ENCODE results near the gene IGF2.
"Not testable (repeated sequence)": the region's sequence is repeated elsewhere in the genome, so short reads cannot be mapped to it uniquely, and the experiment has no call there.

Gene IGF2

DNA sequence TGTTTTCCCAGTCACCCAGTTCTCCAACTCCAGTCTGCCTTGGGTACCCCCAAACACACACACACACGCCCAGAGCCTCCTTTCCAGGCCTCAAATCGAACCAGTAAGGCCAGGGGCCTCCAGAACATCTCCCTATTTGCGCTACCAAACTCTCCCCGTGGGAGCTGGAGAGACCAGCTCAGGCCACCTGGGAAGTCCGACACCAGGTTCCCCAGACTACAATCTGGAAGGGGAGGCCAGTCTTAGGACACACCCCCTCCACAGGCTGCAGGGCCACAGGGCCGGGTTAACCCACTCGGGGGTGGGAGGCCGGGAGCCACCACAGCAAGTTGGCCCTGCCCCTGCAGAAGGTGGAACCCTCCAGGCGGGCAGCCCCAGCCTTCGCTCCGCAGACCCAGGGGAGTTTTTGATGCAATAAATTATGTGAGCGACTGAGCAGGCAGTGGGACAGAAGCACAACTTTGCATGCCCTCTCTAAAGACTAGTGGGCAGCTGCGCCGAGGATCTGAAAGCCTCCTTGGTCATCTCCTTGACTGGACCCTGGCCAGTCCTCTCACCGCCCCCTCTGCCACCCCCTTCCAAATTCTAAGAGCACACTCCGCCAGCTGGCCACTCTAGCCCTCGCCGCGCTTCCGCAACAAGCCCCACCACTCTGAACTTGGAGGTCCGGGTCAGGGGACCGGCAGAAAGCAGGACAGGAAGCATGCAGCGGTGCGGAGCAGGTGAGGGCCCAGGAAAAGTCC lies 2.8 kb downstream of the IGF2 start:
- DNase-seq (ENCODE audit: low read depth in 2 of 2), result no peak

DNA sequence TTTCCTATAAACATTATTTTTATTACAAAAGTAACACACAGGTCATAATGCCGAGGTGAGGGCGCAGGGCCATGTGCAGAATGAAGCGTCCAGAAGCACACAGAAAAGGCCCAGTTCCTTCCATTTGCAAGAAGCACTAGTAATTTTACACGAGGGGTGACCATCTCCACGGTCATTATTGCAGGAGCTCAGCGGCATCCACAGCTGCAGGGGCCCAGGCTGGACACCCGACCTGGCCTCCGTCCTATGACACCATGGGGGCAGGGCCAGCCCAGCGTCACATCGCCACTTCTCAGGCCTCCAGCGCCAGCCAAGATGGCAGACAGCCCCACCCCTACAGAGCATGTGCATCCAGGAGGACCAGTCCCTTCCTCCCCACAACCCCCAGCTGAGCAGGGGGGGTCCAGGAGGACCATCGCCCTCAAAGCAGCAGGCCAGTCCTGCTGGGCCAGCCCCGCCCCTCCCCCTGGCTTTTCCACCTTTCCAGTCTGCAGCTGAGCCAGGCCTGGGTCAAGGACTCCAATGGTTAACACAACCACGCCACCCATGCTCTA lies 3.5 kb downstream of the IGF2 start:
- DNase-seq (ENCODE audit: low read depth in 2 of 2), result no peak

DNA sequence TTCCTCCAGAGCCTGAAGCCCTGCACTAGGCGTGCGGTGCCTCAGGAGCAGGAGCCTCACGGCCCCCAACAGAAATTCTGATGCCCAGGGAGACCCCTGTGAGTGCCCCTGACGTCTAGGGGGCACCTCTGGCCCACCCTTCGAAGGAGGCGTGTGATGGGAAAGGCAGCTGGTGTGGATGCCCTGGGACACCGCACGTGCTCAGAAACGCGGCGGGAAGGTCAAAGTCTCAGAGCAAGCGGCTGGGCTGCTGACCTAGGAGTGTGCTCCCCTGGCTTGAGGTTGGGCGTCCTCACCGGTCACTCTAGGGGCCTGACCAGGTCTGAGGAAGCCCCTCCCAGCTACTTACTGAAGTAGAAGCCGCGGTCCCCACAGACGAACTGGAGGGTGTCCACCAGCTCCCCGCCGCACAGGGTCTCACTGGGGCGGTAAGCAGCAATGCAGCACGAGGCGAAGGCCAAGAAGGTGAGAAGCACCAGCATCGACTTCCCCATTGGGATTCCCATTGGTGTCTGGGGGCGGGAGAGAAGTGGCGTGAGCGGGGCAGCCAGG lies 4.1 kb downstream of the IGF2 start:
- no peak for DNase-seq (ENCODE audit: low read depth in 2 of 2)

DNA sequence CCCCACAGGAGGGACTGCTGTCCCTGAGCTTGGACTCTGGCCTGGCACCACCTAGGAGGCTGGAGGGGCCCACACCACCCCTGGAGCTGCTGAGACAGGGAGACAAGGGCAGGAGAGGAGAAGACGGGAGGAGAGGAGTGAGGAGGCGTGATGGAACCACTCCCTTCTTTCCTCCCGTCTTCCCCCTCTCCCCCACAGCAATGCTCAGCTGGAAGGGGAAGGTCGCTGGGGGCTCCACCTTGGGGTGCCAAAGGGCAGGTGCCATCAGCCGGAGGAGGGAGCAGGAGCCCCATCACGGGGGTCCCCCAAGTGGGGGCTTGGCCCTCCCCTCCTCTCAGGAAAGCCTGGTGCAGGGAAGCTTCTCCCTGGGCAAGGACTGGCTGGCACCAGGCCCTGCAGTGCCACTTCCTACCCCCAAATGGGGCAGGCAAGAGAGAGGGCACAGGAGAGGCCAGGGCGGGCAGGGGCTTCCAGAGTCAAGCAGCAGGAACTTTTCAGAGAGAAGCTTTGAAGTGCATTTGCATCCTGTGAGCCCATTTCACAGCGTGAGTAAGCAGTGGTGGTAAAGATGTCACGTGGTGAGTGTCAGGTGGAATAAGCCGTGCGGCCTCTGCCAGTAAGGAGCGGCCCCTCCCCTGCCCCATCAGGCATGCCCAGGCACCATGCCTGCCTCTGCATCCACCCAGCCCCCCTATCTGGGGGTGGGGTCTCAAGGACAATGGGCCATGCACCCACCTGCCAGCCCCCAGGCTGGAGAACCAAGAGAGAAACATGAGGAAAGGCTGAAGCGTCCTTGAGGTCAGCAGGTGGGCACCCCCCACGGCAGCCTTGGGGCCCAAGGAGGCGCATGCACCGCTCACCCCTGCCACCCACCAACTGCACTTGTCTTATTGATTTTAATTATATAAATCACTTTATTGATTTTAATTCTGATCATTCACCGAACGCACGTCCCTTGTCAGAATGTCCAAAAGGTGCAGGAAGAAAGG lies 4.9 kb downstream of the IGF2 start:
- DNase-seq (ENCODE audit: low read depth in 2 of 2), result no peak

GRCh38 chr11:2133241-2134021 lies 5.8 kb downstream of the IGF2 start:
- DNase-seq (ENCODE audit: low read depth in 2 of 2), result no peak

GRCh38 chr11:2132874-2133240 lies 6.3 kb downstream of the IGF2 start:
- no peak for DNase-seq (ENCODE audit: low read depth in 2 of 2)

- no peak for DNase-seq (ENCODE audit: low read depth in 2 of 2)
These were observed 6.9 kb downstream of the IGF2 start for GRCh38 chr11:2132246-2132645.

DNA sequence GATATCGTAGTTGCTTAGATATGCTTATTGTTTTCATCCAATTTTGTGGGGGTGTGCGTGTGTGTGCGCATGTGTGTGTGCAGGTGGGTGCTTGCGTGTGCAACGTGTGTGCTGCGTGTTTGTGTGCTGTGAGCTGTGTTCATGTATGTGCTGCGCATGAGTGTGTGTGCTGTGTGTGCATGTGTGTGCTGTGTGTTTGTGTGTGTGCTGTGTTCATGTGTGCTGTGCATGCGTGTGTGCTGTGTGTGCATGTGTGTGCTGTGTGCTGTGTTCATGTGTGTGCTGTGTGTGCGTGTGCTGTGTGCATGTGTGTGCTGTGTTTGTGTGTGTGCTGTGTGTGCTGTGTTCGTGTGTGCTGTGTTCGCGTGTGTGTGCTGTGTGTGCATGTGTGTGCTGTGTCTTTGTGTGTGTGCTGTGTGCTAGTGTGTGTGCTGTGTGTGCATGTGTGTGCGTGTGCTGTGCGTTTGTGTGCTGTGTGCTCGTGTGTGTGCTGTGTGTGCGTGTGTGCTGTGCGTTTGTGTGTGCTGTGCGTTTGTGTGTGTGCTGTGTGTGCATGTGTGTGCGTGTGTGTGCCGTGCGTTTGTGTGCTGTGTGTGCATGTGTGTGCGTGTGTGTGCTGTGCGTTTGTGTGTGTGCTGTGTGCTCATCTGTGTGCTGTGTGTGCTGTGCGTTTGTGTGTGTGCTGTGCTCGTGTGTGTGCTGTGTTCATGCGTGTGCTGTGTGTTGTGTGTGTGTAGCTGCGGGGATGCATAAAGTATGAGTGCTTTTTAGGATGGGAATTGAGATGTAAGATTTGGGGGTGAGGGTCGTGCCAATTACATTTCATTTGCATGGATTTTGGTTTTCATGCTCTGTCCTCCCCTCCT lies 7.6 kb downstream of the IGF2 start:
- DNase-seq (ENCODE audit: low read depth in 2 of 2), result no peak

GRCh38 chr11:2130881-2131352 lies 8.3 kb downstream of the IGF2 start:
- DNase-seq (ENCODE audit: low read depth in 2 of 2), result no peak

GRCh38 chr11:2129699-2130366 lies 9.4 kb downstream of the IGF2 start:
- DNase-seq (ENCODE audit: low read depth in 2 of 2), result no peak

DNA sequence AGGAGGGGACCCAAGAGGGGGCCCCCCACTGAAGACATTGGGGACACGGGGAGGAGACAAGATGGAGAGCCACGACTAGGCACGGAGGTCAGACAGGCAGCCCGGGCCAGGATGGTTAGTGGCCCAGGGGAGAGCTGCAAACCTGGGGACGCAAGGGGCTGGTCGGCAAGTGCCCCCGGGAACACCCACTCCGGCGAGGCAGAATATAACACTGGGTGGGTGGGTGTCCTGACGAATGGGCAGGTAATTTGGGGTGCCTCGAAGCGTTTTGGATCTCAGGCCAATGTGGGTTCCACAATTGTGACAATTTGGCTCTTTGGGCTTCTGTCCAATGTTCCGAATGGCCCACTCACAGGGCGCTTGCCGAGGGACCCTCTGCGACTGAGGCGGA lies 9.9 kb downstream of the IGF2 start:
- DNase-seq (ENCODE audit: low read depth in 2 of 2), result no peak

GRCh38 chr11:2128511-2129307 lies 10.5 kb downstream of the IGF2 start:
- no peak for DNase-seq (ENCODE audit: low read depth in 2 of 2)

DNA sequence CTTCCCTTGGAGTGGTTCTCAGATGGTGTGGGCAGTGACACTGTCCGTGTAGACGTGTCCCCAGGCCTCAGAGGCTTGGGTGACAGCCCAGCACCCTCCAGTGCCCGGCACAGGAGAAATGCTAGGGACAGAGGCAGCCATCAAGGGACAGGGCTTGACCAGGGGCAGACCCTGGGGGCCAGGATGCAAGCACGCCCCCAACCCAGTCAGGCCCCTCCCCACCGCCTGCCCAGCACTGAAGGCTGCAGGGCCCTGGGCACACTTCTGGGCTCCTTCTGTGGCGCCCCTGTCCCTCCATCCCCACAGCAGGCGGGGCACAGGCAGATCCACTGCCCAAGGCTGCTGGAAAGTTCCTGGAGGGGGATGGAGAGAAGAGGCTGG lies 11.1 kb downstream of the IGF2 start:
- DNase-seq (ENCODE audit: low read depth in 2 of 2), result no peak

DNA sequence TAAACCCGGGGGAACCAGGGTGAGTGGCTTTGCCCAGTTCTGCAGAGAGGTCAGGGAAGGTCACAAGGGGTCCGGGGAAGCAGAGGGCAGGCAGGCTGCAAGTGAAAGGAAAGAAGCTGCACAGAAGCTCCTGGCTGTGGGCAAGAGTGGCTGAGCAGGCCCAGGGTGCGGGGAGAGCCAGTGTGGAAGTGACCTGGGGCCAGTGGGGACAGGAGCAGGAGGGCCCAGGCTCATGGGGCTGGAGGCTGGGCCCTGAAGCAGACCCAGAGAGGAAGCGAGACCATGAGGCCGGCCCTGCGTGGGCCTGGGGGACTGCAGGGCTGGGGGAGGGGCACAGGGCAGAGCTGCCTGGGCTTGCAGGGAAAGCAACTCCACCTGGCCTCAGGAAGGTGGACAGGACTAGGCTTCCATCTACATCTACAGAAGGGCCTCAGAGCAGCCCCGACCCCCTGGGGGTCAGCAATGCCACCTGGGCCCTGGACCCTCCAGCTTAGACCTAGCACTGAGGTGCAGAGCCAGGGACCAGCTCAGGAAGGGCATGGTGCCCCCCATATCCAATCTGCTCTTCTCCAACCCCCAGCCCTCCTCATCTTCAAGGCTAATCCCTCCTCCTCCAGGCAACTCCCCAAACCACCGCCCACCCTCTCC lies 11.6 kb downstream of the IGF2 start:
- DNase-seq (ENCODE audit: low read depth in 2 of 2), result no peak

- no peak for DNase-seq (ENCODE audit: low read depth in 2 of 2)
These were observed 12.6 kb downstream of the IGF2 start for GRCh38 chr11:2126520-2127085.

- DNase-seq (ENCODE audit: low read depth in 2 of 2), result not testable (repeated sequence)
These were observed 14.3 kb downstream of the IGF2 start for GRCh38 chr11:2124736-2125484.

GRCh38 chr11:2123628-2123960 lies 15.6 kb downstream of the IGF2 start:
- no peak for DNase-seq (ENCODE audit: low read depth in 2 of 2)

Measured in stimulated activated CD4-positive, alpha-beta T cell treated with anti-CD3 and anti-CD28 coated beads, Interleukin-4, amount 100 ng/mL, for 48 hours (primary cell).